LNCaP clone FGC (cell line): ENCODE data around the gene TTYH1.

Experiments
- DNase-seq: peaks from one replicate; pipeline ENCODE4 v3.0.0-alpha.2; 2011; ENCODE audit warnings: low read depth
- H3K4me3 ChIP-seq: 2 replicates; pipeline ENCODE4 v1.5.1; 2011; ENCODE audit warnings: mild to moderate bottlenecking, low read depth, low read length, control low read depth
- TF ChIP-seq, protein P1 (sequence below): IDR thresholded peaks from 2 replicates; pipeline ENCODE4 v1.5.1; 2012; ENCODE audit warnings: mild to moderate bottlenecking; ENCODE audit not compliant: control insufficient read depth, insufficient read depth; ENCODE audit errors: extremely low read depth

TTYH1 gene

DNA sequence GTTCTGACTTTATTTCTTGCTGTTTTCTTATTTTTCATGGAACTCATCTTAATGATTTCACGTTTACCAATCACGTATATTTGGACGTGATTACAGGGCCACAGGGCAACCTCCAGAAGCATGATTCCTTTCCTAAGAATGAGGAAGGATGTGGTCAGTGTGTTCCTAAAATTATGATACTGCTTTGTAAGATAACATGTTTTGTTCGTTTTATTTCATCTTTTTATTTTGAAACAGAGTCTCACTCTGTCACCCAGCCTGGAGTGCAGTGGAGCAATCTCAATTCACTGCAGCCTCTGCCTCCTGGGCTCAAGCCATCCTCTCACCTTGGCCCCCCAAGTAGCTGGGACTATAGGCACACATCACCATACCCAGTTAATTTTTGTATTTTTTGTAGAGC lies 25.7 kb upstream of the TTYH1 start:
- DNase-seq: no peak

DNA sequence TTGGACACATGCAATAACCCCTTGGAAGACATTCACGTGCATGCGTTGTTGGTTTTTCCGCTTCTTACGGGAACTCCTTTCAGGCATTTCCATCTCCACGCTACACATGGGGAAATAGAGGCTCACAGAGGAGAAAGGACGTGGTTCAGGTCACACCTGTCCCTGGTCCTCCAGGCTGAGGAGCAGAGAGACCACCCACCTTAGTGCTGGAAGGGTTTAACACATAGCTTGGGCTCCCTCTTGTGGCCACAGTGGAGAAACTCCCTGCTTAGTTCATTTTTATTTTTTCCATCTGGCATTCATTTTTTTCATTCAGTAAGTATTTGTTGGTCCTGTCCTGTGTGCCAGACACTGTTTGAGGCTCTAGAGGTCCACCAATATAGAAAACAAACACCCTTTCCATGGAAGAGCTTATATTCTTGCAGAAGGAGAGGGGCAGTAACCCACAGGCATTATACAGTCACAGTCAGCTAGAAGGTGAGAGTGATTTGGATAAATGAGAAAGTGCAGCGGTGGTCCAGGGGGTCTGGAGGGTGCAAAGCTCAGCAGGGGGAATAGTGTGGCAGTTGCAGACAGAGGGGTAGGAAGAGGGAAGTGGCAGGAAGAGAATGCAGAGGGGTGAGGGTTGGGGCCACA lies 24.2 kb upstream of the TTYH1 start:
- TF ChIP-seq, protein P1, sequence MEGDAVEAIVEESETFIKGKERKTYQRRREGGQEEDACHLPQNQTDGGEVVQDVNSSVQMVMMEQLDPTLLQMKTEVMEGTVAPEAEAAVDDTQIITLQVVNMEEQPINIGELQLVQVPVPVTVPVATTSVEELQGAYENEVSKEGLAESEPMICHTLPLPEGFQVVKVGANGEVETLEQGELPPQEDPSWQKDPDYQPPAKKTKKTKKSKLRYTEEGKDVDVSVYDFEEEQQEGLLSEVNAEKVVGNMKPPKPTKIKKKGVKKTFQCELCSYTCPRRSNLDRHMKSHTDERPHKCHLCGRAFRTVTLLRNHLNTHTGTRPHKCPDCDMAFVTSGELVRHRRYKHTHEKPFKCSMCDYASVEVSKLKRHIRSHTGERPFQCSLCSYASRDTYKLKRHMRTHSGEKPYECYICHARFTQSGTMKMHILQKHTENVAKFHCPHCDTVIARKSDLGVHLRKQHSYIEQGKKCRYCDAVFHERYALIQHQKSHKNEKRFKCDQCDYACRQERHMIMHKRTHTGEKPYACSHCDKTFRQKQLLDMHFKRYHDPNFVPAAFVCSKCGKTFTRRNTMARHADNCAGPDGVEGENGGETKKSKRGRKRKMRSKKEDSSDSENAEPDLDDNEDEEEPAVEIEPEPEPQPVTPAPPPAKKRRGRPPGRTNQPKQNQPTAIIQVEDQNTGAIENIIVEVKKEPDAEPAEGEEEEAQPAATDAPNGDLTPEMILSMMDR: peak; percentile 81
- H3K4me3 ChIP-seq: no peak overlapping the region
- DNase-seq: peak; percentile 18

More for the DNA sequence above, 25.7 kb upstream of the TTYH1 start:
- no peak overlapping the region for H3K4me3 ChIP-seq
- TF ChIP-seq, protein P1: no peak

DNA sequence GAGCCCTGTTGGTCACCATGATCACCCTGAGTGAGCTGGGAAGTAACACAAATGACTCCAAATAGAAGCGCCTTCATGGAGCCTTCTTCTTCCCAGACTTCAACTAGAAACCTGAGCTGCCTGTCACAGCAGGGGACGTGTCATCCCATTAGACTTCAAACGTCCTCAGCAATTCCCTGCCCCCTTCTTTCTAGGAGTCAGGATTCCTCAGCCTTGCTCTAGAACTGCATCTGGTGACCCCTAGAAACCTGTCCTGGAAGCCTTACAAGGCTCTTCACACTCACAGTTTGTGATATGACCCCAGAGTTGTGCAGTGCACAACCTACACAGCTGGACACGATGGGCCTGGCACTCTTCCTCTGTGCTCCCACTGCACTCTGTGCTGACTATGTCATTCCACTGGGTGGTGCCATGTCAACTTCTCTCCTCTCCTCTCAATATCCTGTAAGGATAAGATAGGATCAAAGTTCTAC lies 23.6 kb upstream of the TTYH1 start:
- TF ChIP-seq, protein P1: no peak
- no peak for DNase-seq
- no peak overlapping the region for H3K4me3 ChIP-seq

DNA sequence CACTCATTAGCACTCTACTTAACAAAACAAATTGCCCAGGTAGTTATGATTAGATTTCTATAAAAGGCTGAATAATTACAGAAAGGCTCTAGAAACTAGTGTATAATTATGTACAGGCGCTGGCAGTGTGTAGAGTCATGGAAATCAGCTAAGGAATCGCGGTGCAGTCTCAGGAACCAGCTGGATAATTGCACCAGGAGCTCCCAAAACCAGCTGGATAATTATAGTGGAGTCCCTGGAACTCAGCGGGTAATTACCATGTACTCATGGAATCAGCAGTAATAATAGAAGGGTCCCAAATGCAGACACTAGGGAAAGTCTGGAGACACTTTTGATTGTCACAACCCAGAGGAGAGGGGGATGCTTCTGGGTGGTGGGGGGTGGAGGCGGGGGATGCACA lies 23.2 kb upstream of the TTYH1 start:
- TF ChIP-seq, protein P1: no peak
- H3K4me3 ChIP-seq: no peak overlapping the region
- DNase-seq: no peak

DNA sequence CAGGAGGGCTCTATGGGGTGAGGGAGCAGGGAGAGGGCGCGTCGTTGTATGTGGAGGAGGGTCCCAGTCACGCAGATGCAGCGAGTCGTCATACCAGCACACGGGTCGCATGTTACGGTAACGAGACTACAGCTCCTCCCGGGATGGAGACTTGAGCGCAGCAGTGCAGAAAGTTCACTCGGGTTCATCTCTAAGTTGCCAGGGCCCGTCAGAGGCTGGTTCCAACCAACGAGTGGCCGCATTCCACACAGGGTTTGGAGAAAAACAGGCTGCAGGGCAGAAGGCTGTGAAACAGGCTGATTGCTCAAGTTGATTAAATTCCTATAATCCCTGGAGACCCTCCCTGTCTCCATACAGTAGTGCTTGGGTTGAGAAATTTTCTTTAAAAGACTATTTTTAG lies 21.9 kb upstream of the TTYH1 start:
- TF ChIP-seq, protein P1: no peak
- DNase-seq: no peak

DNA sequence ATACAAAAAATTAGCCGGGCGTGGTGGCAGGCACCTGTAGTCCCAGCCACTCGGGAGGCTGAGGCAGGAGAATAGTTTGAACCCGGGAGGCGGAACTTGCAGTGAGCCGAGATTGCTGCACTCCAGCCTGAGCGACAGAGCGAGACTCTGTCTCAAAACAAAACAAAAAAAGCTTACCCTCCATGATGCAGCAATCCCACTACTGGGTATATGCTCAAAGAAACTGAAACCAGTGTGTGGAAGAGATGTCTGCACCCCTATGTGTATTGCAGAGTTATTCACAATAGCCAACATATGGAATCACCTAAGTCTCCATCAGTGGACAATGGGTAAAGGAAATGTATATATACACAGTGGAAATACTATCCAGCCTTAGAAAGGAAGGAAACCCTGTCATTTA lies 19.6 kb upstream of the TTYH1 start:
- no peak overlapping the region for H3K4me3 ChIP-seq
- TF ChIP-seq, protein P1: no peak
- no peak for DNase-seq

More for the DNA sequence above, 21.9 kb upstream of the TTYH1 start:
- no peak overlapping the region for H3K4me3 ChIP-seq

DNA sequence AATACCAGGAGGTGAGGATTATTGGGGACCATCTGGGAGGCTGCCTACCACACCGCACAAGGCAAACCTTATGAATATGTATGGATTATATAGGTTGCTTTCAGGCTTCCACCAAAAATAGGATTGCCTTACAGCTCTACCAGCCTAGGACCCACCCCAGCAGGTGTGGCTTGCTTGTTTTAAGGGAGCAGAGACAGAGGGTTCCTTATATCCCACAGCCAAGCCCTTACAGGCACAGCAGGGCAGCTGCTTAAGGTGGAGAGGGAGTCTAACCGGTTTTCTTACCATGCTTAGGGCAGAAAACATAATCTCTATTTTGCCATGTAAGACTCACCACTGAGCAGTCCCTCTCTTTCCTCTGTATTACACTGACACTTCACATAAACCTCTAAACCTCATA lies 16.1 kb upstream of the TTYH1 start:
- no peak overlapping the region for H3K4me3 ChIP-seq
- TF ChIP-seq, protein P1: no peak
- DNase-seq: no peak
